Inferior parietal cortex (tissue), 1 donor: Measurements from ENCODE around the gene GLDC.

ENCODE experiments used
- DNase-seq: peaks from one replicate; pipeline ENCODE4 v3.0.0-alpha.2; 2016; ENCODE audit errors: extremely low spot score

Gene GLDC

DNA sequence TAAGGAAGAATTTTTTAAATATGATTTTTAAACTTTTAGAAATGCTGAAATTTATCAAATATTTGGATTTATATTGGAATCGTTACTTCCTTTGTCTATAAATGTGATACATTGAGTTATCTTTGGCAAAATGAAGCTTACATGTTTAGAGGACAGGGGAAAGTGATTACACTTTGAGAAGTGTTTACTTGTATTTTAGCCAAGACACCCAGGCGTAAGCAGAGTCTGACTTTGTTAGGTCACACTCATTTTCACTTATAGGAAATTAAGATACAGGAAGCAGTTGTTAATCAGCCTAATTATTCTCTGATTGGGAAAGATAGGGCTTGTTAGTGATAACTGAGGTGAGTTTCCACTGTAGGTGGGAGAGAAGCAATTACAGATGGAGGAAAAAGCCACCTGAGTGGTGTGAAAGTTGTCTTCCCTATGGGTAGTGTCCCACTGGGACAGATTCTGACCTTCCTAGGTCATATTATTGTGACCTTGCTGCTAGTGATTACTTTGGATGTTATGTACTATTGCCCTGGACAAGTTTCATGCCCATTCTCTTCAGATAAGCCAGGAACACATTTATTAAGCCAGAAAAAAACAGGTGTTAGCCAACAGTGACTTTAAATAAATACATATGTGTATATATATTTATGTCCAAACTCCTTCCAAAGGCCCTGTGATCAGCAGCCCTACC, 143.9 kb downstream of the GLDC start:
- DNase-seq = no peak

DNA sequence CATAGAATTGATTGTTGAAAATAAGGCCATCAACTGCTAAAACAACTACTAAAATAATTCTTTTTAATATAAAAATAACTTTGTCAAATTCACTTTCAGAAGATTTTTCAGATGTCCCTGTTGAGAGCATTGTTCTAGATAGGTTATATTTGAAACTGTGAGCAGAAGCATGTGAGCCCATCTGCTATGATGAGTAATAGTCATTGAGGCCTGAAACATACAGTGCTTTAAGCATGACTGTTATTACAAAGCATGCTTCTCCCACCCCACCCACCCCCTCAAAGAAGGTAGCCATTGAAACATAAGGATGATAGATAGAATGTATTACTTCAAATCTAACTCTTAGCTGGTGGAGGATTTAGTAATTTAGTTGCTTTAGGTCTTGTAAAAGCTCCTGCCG, 146.5 kb downstream of the GLDC start:
- no peak for DNase-seq

DNA sequence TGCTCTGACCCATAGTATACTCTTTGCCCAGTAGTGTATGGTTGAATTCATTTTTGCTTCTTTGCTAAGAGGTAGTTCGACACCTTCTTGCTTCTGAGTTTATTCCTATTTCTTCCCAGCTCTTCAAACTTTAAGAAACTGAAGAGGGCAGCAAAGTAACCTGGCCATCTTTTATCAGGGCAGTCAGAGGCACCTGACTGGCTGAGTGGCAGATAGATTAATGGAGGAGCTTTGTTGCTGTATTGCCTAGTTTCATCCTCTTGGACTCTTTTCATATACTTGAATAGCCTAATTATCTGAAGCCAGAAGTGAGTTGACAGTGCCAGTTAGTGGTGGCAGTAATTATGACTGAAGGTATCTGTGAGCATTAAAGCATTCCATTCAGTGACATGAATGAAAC, 150.1 kb downstream of the GLDC start:
- DNase-seq = no peak

DNA sequence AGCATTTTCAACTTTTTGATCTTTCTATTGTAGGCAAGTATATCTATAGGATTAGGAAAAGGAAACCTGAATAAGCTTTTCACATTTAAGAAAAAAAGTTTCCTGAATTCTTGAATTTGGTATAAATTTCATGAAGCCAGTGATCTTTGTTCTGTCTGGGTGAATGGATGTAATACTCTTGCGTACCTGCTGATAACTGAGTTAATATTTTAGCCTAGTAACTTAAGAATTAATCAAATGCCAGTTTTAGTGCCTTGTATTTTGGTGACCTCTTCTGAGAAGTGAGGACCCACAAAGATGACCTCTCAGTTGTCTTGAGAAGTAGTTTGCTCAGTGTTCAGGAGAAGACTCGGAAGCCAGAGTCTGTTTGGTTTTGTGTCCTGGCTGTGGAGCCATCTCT, 154.7 kb downstream of the GLDC start:
- DNase-seq = no peak

DNA sequence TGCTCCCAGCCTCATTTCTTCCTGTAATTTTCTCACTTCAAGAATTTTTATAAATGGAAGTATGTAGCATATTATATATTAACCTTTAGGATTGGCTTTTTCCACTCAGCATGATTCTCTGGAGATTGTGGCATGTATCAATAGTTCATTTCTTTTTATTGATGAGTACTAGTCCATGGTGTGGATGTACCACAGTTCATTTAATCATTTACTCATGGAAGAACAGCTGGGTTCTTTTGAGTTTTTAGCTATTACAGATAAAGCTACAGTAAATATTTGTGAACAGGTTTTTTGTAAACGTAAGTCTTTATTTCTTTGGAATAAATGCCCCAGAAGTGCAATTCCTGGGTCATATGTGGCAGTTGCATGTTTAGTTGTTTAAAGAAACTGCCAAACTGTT, 156.4 kb downstream of the GLDC start:
- DNase-seq = no peak

DNA sequence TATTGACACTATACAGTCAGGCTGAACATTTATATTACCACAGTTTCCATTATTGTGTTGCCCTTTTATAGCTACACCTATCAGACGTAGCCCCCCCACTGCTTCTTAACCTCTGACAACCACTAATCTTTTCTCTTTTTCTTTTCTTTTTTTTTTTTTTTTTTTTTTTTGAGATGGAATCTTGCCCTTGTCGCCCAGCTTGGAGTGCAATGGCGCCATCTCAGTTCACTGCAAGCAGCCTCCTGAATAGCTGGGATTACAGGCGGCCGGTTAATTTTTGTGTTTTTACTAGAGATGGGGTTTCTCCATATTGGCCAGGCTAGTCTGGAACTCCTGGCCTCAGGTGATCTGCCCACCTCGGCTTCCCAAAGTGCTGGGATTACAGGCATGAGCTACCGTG, 157.1 kb downstream of the GLDC start:
- DNase-seq = no peak

DNA sequence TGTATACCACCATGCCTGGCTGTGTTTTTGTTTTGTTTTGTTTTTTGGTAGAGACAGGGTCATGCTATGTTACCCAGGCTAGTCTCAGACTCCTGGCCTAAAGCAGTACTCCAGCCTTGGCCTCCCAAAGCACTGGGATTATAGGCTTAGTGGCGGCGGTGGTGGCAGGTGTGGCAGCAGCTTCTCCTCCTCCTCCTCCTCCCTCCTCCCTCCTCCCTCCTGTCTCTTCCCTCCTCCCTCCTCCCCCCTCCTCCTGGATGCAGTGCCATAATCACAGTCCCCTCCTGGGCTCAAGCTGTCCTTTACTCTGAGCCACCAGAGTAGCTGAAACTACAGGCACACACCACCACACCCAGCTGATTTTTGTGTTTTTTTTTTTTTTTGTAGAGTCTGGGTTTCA, 161.3 kb downstream of the GLDC start:
- no peak for DNase-seq
